Raji (cell line): Measurements from ENCODE around the gene PRKCA.

Source experiments
- POLR2A ChIP-seq: IDR thresholded peaks from 2 replicates; pipeline ENCODE4 v1.6.1; 2011; ENCODE audit warnings: low read depth, low read length, control low read depth; ENCODE audit not compliant: insufficient read depth

The PRKCA gene

DNA sequence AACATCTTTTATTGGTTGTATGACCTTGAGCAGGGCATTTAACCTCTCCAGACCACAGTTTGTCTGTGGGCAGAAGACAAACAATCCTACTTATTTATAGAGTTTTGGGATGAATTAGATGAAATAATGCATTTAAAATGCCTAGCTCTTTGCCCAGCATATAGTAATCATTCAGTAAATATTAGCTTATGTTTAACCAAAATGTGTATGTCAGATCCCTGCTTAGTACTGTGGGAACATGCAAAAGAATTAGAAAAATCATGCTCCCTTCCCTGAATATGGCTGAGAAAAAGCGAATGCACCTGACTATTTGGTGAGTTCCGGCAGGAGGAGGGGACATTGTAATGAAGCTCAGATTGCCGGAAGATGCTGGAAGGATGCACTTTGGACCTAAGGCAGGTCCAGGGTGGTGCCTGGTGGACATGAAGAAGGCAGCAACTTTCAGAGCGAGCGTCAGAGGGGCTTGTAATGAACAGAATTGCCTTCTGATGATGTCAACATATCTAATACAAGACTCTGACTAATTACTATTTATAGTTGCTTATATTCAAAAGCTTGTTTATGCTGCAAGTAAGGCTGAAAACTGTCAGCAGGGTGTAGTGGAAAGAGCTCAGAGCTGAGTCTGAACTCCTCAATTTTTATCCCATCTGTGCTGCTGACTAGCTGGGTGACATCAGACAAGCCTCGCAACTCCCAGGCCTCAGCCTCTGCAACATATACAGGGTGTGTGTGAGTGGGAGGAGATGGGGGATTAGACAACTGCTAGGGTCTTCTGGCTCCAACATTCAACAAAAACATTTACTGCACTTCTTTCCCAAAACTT, 221.2 kb downstream of the PRKCA start:
- TF ChIP-seq POLR2A, result no peak

DNA sequence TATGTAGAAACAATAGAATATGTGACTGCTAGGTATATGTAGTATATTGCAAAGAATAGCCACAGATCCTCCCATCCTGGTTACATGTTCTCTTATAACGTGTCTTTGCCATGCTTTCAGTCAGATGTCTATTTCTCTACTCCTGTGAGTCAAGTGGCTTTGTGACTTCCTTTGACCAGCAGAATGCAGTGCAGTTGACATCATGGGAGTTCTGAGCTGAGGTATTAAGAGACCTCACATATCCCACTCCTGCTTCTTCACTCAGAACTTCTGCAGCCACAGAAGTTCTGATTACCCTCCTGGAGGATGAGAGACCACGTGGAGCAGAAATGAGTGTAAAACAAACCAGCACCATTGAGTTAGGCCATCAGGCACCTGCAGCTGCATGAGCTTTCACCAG, 222.5 kb downstream of the PRKCA start:
- no peak for TF ChIP-seq POLR2A

DNA sequence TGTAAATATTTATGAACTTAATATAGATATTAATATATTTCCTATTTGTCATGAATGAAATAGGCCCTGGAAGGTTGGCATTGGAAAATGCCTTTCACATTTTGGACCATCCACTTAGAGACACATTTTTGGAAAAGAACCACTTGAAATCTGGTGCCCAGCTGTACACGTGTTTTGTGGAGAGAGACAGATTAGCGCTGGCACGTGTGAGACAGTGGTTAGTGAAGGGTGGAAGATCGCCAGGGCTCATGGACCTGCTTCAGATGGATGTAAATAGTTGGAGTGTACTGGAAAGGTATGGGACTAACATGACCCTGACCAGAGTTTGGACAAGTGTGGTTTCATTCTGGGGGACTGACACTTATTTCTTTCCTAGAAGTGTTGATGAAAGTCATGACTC, 222.9 kb downstream of the PRKCA start:
- TF ChIP-seq POLR2A, result no peak

DNA sequence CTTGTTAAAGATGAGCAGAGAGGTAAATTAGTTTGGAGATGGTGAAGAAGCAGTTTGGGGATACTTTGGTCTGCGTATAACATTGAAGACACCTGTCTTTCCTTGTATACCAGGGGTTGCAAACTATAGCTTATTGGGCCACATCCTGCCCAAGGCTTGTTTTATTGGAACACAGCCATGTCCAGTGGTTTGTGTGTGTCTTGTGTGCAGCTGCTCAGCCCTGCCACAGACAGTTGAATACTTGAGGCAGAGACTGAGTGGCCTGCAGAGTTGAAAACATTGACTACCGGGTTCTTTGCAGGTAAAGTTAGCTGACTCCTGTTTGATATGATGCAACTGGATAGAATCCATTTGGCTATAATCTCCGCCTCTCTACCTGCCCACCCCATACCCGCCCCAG, 224.4 kb downstream of the PRKCA start:
- TF ChIP-seq POLR2A, result no peak

DNA sequence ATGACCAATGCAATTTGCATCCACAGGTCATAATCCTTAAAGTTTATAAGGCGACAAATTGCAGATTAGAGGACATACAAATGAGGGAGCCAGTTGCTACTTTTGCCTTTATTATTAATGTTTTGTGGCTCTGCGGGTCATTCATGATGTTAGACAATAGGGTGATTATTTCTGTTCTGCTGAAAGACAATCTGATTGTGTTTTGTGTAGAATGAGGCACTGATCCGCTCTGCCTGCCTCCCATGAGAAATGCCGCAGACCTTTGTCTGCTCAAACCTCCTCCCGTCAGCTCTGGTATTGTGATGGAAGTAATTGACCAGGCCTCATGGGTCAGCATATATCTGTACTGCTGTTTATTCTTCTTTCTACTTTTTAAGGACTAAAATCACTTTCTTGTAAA, 224.9 kb downstream of the PRKCA start:
- TF ChIP-seq POLR2A, result no peak

DNA sequence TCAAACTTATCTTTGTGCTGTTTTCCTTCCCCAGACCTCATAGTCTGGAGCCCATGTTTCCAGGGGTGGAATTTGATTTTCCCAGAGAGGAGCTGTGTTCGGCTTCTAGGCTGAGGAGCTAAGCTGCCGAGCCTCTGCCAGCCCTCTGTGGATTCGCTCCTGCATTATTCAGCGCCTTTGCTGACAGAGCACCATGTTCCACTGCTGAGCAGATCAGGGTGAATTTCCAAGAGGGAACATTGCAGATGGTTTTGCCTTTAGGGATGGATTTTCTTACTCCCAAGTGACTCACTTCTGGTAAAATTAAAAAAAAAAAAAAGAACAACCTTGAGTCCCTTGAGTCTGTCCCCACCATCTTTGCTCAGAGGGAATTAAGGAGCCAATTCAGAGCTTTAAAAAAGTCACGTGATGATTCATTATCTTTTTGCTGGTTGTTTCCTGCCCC, 229.5 kb downstream of the PRKCA start:
- TF ChIP-seq POLR2A, result no peak

DNA sequence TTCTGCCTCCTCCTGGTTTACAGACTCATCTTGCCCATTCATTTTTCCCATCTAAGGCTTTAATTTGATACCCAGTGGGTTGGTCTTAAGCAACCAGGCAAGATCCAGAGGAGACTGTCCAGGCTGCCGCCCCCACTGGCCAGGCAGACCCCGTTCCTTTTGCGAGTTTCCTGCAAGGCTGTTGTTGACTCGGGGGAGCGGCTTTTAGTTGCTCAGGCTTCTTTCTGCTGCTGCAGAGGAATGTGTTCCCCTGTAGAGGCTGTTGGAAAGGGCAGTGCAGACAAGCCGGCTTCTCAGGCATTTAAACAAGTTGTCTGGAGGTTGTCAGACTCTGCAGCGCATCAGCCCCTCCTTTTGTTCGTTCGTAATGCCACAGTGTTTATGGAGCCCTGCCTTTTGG, 231.2 kb downstream of the PRKCA start:
- TF ChIP-seq POLR2A, result no peak

DNA sequence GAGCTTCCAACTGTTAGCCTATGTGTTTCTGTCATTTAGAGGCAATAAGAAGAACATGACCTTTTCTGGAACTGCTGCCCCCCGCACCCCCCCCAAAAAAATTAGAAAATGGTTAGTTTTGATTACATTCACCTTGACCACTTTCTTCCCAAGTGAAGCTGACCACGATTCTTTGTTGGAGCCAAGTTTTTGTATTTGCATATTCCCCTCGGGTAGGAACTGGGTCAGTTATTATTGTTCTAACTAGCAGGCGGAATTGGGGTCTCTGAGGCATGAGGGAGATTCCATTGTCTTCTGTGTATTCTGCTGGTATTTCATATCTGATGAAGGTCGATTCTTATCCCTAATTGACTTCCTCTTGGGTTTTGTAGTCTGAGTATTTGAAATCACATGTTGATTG, 231.6 kb downstream of the PRKCA start:
- TF ChIP-seq POLR2A, result no peak

DNA sequence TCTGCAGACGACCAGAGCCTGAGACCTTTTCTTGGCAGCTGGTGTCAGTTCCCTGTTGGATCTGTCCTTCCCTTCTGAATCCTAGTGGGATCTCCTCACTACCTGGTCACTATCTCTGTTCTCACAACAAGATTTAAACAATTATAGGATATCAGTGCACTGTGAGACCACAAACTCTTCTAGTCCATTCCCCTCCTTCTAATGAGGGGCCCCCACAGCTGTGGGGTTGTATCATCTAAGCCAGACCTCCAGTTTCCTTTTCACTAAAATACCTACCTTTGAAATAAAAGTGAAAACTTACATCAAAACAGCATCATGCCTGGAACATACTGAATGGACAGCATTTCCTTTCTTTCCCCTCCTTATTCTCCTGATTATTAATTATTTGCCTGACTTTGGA, 233.2 kb downstream of the PRKCA start:
- TF ChIP-seq POLR2A, result no peak

DNA sequence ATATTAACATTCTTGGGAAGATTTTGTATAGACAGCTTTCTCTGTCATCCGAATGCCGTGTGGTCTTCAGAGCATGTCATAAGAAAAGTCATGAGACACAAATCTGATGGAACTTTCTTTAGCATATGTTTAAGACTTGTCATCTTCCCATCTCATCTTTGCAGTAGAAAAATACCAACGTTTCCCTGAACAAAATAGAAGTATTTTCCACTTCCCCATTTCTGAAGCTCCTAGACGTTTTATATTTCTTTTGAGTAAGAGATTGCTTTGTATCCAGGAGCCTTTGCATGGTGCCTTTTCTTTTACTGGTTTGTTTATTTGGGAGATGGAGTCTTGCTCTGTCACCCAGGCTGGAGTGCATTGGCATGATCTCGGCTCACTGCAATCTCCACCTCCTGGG, 235.1 kb downstream of the PRKCA start:
- no peak for TF ChIP-seq POLR2A

DNA sequence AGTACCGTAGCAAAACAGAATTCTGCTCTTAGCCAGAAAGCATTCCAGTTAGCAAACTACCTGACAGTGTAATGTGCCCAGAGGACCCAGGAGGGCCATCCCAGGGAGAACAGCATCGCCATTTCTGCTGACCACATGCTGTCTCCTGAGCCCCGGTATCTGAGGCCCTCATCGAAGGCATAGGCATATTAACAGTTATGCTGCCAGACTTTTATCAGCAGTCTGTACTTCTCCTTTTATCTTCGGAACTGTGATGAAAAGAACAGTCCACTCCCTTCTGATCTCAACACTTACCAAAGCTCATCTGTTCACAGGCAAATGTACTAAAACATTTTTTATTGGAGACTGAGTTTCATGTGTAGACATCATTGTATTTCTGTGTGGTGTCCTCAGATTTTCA, 236.4 kb downstream of the PRKCA start:
- TF ChIP-seq POLR2A, result no peak

DNA sequence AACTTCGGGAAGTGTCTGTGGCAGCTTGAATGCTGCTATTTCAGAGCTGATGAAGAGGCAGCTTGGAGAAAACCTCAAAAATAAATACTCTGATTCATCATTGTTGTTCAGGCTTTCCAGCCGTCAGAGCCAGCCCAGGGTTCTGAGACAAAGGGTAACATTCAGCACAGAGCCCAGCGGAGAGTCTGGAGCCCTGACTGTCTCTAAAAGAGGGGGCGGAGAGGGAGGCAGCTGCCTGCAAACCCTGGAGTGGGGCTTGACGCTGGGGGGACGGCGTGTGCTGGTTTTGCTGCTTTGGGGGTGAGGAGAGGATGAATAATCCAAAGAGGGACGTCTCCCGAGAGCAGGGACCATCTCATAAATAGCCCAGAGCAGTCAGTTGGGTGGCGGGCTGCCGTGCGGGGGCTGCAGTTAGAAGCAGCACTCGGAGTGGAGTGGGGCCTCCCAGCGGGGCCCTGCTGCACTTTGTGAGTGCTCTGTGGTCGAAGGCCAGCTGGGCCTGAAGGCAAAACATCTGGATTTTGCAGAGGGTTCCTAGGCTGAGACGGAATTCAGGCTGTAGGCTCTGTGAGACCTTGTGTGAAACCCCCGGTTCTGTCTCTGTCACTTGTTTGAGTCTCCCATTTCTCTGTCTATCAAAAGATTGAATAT, 237.8 kb downstream of the PRKCA start:
- no peak for TF ChIP-seq POLR2A

DNA sequence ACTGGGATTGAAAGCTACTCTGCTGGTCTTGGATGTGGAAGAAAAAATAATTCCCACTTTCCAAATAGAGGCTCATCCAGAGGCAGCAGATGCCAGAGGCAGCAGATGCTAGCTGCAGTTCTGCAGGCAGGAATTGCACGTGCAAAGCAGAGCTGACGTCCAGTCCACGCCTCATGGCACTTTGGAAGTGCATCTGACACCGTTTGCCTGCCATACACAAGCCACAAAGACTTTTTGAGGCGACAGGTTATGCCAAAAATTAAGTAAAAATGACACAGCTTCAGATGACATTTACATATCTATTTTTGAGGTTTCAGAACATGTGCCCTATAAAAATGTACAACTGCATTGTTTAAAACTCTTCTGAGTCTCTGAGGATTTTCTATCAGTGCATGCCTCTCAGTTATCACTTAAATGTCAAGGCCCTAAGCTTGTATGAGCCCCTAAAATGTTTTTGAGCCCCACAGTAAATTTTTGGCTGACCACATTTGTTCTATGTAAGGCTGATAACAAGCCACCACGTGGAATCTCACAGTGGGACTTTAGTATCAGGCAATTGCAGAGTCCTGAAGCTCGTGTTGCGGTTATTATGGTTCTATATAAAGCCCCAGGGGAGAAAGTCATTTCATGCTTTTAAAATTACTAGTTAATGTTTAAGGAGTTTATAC, 239.2 kb downstream of the PRKCA start:
- TF ChIP-seq POLR2A, result no peak

DNA sequence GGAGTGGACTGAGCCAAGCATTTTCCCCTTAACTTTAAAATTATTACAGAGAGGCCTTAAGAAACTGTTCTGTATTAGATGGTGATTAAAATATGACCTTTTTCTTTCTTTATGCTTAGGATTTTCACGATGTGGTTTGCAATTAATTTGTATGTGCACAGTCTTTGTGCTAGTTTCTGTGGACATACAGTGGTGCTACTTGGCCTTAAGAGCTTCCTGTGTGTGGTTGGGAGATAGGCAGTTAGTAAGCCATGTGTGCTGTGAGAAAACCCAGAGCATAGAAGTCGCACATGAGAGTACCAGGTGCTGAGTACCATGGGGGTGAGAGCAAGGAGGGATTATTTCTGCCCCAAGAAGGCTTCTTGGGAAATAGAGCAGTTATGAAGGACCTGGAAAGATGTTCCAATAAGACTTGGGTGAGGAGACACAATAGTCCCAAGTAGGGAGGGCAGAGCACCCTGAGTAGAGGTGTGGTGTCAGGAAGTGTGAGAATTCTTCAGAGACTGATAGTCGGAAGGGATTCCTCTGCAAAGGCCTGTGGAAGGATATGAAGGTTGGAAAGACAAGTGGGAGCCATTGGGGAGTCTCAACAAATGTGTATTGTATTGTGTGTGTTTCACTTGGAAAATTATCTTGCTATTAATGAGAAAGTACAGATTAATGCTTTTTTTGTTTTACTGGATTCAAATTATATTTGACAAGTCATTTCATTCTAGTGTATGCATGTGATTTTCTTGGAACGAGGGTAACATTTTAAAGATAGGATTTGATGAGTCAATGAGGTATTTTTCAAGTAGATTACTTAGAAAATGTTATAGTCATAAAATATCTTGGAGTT, 239.9 kb downstream of the PRKCA start:
- TF ChIP-seq POLR2A, result no peak

DNA sequence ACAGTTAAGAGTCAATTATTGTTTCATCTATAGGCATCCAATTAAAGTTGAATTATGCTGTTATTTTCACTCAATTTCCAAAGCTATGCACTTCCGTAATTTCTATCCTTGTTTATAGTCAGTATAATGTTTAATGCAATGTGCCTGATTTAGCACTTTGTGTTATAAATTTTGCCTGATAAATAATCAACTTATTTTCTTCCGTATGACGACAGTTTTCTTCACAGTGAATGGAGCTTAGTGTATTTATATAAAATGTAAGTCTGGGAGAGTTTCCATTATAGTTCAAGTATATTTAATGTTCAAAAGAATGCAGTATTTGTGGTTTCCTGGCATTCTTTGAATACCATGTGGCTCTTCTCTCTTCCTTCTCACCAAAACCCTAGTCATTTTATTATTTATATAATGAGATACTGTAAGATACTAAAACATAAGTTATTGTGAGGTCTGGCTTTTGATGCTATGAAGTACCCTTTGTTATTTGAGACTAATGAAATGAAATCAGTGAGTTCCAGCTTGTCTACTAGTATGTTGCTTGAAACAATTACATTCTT, 240.6 kb downstream of the PRKCA start:
- TF ChIP-seq POLR2A, result no peak

DNA sequence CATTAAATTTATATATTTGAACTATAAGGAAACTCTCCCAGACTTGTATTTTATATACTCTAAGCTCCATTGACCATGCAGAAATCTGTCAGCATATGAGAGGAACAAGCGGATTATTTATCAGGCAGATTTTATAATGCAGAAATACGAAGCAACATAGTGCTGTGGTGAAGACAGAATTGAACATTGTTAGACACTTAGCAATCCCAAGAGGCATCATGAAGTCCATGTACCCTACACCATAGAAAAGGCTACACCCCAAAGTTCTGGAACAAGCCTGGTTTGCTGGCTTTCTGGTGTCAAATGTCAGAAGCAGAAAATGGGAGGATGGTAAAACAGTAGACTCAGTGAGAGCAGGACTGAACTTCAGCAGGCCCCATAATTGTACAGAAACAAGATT, 241.1 kb downstream of the PRKCA start:
- TF ChIP-seq POLR2A, result no peak

DNA sequence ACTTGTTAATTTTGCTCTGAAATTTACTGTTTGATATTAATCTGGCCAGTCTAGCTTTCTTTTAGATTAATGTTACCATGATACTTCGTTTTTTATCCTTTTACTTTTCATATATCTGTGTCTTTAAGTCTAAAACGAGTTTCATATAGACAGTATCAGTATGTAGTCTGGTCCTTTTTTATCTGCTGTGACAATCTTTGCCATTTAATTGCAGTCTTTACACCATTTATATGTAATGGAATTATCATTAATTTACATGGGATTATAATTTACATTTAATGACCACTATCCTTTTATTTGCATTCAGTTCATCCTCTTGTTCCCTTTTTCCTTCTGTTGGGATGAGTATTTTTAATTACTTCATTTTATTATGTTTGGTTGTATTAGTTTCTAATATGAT, 243.5 kb downstream of the PRKCA start:
- TF ChIP-seq POLR2A, result no peak
